Measurements from ENCODE around the gene DNAJC6.

DNAJC6 gene

DNA sequence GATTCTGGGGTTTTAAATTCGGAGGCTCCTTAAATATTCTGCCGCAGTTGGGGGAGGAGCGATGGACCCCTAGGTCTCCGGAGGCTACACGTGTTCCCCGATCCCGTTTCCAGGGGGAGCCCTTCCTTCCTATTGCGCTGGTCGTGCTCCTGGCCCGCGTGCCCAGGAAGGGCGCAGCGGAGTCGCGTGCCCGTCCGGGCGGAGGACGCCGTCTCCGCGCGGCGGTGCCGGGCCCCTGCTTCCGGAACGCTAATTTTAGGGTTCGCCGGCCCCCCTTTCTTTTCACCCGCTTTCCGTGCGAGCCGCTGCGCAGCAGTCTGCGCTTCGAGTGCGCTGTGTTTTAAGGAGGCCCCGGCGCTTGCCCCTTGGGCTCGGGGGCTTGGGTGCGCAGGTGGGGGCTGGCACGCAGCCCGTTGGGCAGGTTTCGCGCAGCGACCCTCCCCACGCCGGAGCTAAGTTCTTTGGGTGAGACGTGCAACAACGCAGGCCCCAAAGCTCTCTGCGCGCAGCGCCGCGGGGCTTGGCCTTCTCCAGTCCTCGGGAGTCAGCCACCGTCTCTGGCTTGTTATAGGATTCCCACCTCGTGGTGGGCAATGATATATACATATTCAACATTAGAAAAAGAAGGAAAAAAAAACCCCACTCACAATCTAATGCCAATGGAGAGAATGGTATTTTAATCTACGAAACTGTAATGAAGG lies 43.5 kb upstream of the DNAJC6 start:
- H3K79me2 ChIP-seq (ENCODE audit: insufficient read depth, low read length): no peaks in the 10 kb centered on the region
- no peak overlapping the region for H2AFZ ChIP-seq (ENCODE audit: low read depth, low read length, severe bottlenecking)
- H3K36me3 ChIP-seq (ENCODE audit: low read length): no peaks in the 10 kb centered on the region
- TF ChIP-seq, protein P1, sequence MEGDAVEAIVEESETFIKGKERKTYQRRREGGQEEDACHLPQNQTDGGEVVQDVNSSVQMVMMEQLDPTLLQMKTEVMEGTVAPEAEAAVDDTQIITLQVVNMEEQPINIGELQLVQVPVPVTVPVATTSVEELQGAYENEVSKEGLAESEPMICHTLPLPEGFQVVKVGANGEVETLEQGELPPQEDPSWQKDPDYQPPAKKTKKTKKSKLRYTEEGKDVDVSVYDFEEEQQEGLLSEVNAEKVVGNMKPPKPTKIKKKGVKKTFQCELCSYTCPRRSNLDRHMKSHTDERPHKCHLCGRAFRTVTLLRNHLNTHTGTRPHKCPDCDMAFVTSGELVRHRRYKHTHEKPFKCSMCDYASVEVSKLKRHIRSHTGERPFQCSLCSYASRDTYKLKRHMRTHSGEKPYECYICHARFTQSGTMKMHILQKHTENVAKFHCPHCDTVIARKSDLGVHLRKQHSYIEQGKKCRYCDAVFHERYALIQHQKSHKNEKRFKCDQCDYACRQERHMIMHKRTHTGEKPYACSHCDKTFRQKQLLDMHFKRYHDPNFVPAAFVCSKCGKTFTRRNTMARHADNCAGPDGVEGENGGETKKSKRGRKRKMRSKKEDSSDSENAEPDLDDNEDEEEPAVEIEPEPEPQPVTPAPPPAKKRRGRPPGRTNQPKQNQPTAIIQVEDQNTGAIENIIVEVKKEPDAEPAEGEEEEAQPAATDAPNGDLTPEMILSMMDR (IDR thresholded peaks at IDR 0.05; ENCODE audit: insufficient read depth, low read length, poor library complexity, severe bottlenecking): no peak
- no peak for TF ChIP-seq EZH2phosphoT487 (conservative IDR thresholded peaks at IDR 0.05; ENCODE audit: low read length)
- H3K9ac ChIP-seq (ENCODE audit: low read length): no peak overlapping the region
- no peaks in the 10 kb centered on the region for H3K9me3 ChIP-seq (ENCODE audit: insufficient read depth, low read length)
- no peaks in the 10 kb centered on the region for H3K27me3 ChIP-seq (ENCODE audit: low read length)
- no peaks in the 10 kb centered on the region for H3F3A ChIP-seq (ENCODE audit: insufficient read depth)
- H3K4me2 ChIP-seq (ENCODE audit: low read depth, low read length, poor library complexity, severe bottlenecking): peak overlapping the region; percentile 25
- H3K4me3 ChIP-seq (ENCODE audit: insufficient read depth, low read length, poor library complexity, severe bottlenecking): no peak overlapping the region
- H3K27ac ChIP-seq (ENCODE audit: low read depth, low read length): no peak overlapping the region
- H4K20me1 ChIP-seq (ENCODE audit: low read depth, low read length): no peaks in the 10 kb centered on the region
- H3K9me2 ChIP-seq (replicated peaks; ENCODE audit: insufficient read depth, low read length): no peaks in the 10 kb centered on the region

DNA sequence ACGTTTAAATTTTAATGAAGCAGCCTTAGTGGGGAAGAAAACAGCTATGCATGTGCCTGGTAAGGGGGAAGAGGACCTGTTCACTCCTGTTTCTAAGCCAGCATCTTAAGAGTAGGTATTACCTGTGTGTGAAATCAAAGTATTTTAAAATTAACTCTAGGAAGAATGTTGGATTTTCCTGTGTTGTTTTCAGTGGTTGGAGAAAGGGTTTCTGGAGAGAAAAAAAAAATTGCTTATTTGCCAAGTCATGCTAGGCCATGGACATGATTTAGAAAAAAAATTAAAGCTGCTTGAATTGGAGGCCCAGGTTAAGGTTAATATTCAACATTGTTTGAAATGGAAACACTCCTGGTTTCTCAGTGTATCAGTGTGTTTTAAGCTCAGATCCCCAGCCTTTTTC lies 42.9 kb upstream of the DNAJC6 start:
- Histone ChIP-seq H3K27ac (ENCODE audit: low read depth, low read length) (no peak overlapping the region), H3K9me2 (replicated peaks; ENCODE audit: insufficient read depth, low read length) (no peaks in the 10 kb centered on the region), H3K9me3 (ENCODE audit: insufficient read depth, low read length) (no peaks in the 10 kb centered on the region), H3K36me3 (ENCODE audit: low read length) (no peaks in the 10 kb centered on the region), H3K4me2 (ENCODE audit: low read depth, low read length, poor library complexity, severe bottlenecking) (no peak overlapping the region), H3K79me2 (ENCODE audit: insufficient read depth, low read length) (no peaks in the 10 kb centered on the region), H2AFZ (ENCODE audit: low read depth, low read length, severe bottlenecking) (no peak overlapping the region), H3K9ac (ENCODE audit: low read length) (no peak overlapping the region), H3K27me3 (ENCODE audit: low read length) (no peaks in the 10 kb centered on the region), H3F3A (ENCODE audit: insufficient read depth) (no peaks in the 10 kb centered on the region), H4K20me1 (ENCODE audit: low read depth, low read length) (no peaks in the 10 kb centered on the region), H3K4me3 (ENCODE audit: insufficient read depth, low read length, poor library complexity, severe bottlenecking) (no peak overlapping the region)
- TF ChIP-seq, protein P1 (IDR thresholded peaks at IDR 0.05; ENCODE audit: insufficient read depth, low read length, poor library complexity, severe bottlenecking): no peak
- no peak for TF ChIP-seq EZH2phosphoT487 (conservative IDR thresholded peaks at IDR 0.05; ENCODE audit: low read length)

DNA sequence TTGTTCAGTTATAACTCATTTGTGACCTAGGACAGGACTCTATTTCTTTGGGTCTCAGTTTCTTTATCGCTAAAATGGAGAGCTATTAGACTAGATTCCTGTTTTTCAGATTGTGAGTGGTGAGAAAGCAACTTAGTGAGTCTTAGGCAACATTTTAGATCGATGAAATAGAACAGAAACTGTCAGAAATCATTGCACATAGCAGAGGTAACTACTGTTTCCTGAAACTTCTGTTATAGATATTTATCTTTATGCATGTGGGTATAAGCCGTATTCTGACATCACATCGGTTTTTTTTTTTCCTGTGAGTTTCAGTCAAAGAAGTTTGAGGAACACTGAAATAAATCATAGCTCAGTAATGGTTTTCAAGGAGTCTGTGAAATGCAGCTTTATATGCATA lies 42.1 kb upstream of the DNAJC6 start:
- no peak overlapping the region for H3K4me2 ChIP-seq (ENCODE audit: low read depth, low read length, poor library complexity, severe bottlenecking)
- H3K9ac ChIP-seq (ENCODE audit: low read length): no peak overlapping the region
- H3F3A ChIP-seq (ENCODE audit: insufficient read depth): no peaks in the 10 kb centered on the region
- no peaks in the 10 kb centered on the region for H3K27me3 ChIP-seq (ENCODE audit: low read length)
- no peak overlapping the region for H3K4me3 ChIP-seq (ENCODE audit: insufficient read depth, low read length, poor library complexity, severe bottlenecking)
- no peaks in the 10 kb centered on the region for H3K9me2 ChIP-seq (replicated peaks; ENCODE audit: insufficient read depth, low read length)
- H3K9me3 ChIP-seq (ENCODE audit: insufficient read depth, low read length): no peaks in the 10 kb centered on the region
- no peak overlapping the region for H2AFZ ChIP-seq (ENCODE audit: low read depth, low read length, severe bottlenecking)
- H3K36me3 ChIP-seq (ENCODE audit: low read length): no peaks in the 10 kb centered on the region
- no peaks in the 10 kb centered on the region for H3K79me2 ChIP-seq (ENCODE audit: insufficient read depth, low read length)
- H3K27ac ChIP-seq (ENCODE audit: low read depth, low read length): no peak overlapping the region
- no peaks in the 10 kb centered on the region for H4K20me1 ChIP-seq (ENCODE audit: low read depth, low read length)
- TF ChIP-seq EZH2phosphoT487 (conservative IDR thresholded peaks at IDR 0.05; ENCODE audit: low read length): no peak
- TF ChIP-seq, protein P1 (IDR thresholded peaks at IDR 0.05; ENCODE audit: insufficient read depth, low read length, poor library complexity, severe bottlenecking): no peak
